Measurements from ENCODE around the gene TTC9B.
"Not testable (repeated sequence)": the region's sequence is repeated elsewhere in the genome, so short reads cannot be mapped to it uniquely, and the experiment has no call there.

Gene TTC9B

GRCh38 chr19:40170303-40170989 is 47.7 kb downstream of the TTC9B start:
- not testable (repeated sequence) for DNase-seq (ENCODE audit: low spot score)

- not testable (repeated sequence) for DNase-seq (ENCODE audit: low spot score)
These were observed 48.5 kb downstream of the TTC9B start for GRCh38 chr19:40169482-40170302.

Data from pons (tissue), 1 donor.